Erythroblast (primary cell): Measurements from ENCODE around the gene PRXL2A.
A peak's percentile ranks its signal among the peaks of the same experiment; 100 is the strongest.
"Not testable (repeated sequence)": the region's sequence is repeated elsewhere in the genome, so short reads cannot be mapped to it uniquely, and the experiment has no call there.

Source experiments
- DNase-seq, 2 experiments: peaks; one replicate each; lab custom pipeline; 2025; lab: John Stamatoyannopoulos, UW
- GATA1 ChIP-seq: IDR thresholded peaks from 2 replicates; pipeline ENCODE4 v1.6.1; 2011; ENCODE audit warnings: low read depth, mild to moderate bottlenecking, control low read depth, low read length, moderate library complexity
- POLR2A ChIP-seq: IDR thresholded peaks from 2 replicates; pipeline ENCODE4 v1.6.1; 2011; ENCODE audit warnings: mild to moderate bottlenecking, low read length

The PRXL2A gene

DNA sequence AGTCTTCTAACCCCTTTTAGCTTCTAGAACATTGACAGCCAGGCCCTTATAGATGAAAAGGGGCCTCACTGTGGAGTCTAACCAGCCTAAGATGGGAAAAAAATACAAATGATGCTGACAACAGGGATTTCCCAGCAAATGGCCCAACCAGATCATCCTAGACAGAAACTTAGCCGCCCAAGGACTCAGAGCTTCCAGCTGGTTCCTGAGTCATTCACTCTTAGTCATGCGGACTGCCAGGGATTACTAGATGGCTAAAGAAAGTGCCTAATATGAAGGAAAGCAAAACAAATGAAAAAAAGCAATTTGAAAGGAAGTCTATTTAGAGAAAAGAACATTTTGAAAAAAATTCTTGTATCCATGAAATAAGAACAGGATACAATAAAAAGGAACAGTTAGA is 69.5 kb downstream of the PRXL2A start:
- TF ChIP-seq GATA1 (no peak), POLR2A (no peak)
- no peak for DNase-seq

DNA sequence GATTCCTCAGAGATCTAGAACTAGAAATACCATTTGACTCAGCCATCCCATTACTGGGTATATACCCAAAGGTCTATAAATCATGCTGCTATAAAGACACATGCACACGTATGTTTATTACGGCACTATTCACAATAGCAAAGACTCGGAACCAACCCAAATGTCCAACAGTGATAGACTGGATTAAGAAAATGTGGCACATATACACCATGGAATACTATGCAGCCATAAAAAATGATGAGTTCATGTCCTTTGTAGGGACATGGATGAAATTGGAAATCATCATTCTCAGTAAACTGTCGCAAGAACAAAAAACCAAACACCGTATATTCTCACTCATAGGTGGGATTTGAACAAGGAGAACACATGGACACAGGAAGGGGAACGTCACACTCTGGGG is 72.0 kb downstream of the PRXL2A start:
- not testable (repeated sequence) for DNase-seq

GRCh38 chr10:80480852-80481251 is 72.5 kb downstream of the PRXL2A start:
- no peak for DNase-seq
- no peak for TF ChIP-seq GATA1
- TF ChIP-seq POLR2A: no peak

DNA sequence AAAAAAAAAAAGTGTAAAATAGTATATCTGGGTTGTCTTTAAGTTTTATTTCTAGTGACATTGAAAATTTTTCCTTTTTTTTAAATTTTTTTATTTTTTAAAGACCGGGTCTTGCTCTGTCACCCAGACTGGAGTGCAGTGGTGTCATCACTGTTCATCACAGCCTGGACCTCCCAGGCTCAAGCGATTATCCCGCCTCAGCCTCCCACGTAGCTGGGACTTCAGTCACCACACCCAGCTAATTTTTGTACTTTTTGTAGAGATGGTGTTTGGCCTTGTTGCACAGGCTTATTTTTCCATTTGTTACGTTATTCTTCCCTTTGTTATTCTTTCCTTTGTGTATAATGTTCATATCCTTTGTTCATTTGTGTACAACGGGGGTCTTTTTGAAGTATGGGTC is 75.9 kb downstream of the PRXL2A start:
- DNase-seq: peak; percentile 35 to 50
- TF ChIP-seq POLR2A (no peak), GATA1 (no peak)

DNA sequence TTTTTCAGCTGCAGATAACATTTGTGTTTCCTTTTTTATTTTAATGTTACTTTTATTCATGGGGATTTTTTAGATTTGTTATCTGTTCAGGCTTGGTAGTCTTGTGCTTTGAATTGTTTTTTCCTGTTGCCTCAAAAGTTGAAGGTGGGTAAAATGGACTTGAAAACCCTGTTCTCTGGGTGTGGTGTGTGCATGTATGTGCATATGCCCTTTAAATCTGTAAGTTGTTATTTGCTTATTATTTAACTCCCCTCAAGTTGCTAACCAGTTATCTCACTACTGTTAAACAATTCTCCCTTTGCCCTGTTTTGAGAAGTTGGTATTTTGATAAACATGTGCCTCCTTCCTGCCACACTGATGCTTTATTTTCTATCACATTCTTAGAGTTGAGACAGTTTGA is 76.3 kb downstream of the PRXL2A start:
- TF ChIP-seq GATA1 (no peak), POLR2A (no peak)
- peak in 1 of 2 experiments; percentile 54 for DNase-seq

DNA sequence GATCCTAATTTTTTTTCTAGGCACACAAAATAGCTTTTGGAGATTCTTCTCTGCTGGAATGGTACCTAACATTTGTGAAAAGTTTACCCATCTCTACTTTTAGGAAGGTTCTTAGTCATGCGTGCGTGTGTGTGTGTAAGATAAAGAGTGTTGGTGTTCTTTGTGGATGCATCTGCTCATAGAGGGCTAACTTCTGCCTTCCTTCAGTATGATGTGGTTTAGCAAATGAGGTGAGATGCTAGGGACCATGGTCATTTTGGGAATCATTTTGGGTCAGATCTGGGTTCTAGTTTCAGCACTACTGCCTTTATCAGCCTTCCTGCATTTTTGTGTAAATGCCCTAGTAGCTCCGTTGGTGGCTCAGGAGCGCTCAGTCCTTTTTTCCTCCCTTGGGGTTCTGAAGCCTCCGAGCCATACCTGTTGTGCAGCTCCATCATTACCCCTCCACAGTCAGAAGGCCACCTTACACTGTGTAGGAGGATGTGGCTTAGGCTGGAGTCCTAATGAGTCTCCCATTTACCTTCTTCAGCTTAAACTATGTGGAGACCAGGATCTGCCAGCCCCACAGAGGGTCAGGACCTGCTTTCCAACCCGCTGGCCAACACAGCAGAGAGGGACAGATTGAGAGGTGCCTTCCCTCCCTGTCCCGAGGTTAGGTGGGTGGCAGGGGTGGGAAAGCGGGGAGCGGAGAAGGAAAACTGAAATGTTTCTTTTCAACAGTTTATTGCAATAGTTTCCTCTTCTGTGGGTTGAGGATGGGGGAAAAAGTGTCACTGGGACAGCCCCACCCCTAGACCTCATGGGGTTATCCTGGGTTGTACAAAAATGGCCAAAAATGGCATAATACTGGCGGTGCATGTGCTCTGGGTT is 77.0 kb downstream of the PRXL2A start:
- TF ChIP-seq GATA1 (no peak), POLR2A (no peak)
- peak; percentile 76 to 81 for DNase-seq

DNA sequence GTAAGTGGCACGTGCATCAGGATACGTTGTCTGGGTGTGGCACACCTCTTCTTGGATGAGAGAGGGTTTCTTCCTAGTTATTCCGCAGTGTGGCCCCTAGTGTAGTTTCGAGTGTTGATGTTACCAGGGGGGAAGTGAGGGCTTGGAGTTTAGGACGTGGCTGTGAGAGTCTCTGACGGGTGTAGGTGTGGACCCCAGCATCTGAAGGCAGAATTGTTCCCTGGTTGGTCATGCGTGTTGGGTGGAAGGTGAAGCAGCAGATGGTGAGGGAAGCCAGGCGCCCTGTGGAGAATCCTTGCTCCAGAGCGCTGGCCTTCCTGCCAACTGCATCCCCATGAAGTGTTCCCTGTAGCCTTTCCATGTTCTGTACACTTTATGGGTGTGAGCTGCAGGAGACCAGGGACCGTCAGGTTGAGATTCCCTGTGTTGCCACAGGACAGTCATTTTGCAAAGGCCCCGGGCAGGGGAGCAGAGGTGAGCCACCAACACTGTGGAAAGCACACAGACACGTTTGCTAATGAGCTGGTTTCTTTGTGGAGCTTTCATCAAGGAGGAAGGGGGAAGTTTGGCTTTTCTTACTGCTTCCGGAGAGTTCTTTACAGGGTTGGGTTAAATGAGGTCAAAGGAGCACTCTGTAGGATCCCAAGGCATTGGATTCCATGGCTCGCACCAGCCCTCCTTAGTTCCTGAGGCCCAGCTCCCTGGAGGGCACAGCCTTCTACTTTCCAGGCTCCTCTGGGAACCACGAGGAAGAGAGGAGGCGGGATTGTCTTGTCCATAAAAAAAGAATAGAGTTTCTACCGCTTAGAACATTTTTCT is 77.8 kb downstream of the PRXL2A start:
- no peak for DNase-seq

More for the DNA sequence above, 77.8 kb downstream of the PRXL2A start:
- TF ChIP-seq GATA1 (no peak), POLR2A (no peak)
